ENCODE data around the gene DSCAML1.

The DSCAML1 gene

GRCh38 chr11:117687776-117688175 lies 109.2 kb downstream of the DSCAML1 start:
- no peak for DNase-seq

GRCh38 chr11:117686711-117687110 lies 110.3 kb downstream of the DSCAML1 start:
- no peak for DNase-seq

GRCh38 chr11:117685566-117685965 lies 111.5 kb downstream of the DSCAML1 start:
- DNase-seq, result no peak

GRCh38 chr11:117684731-117685130 lies 112.3 kb downstream of the DSCAML1 start:
- no peak for DNase-seq

- no peak for DNase-seq
These were observed 112.9 kb downstream of the DSCAML1 start for GRCh38 chr11:117684111-117684510.

- no peak for DNase-seq
These were observed 115.6 kb downstream of the DSCAML1 start for GRCh38 chr11:117681438-117681837.

- DNase-seq, result no peak
These were observed 117.6 kb downstream of the DSCAML1 start for GRCh38 chr11:117679461-117679860.

- DNase-seq, result no peak
These were observed 118.2 kb downstream of the DSCAML1 start for GRCh38 chr11:117678658-117679406.

GRCh38 chr11:117677729-117678310 lies 119.2 kb downstream of the DSCAML1 start:
- no peak for DNase-seq

- no peak for DNase-seq
These were observed 120.5 kb downstream of the DSCAML1 start for GRCh38 chr11:117676501-117676900.

GRCh38 chr11:117673602-117674001 lies 123.4 kb downstream of the DSCAML1 start:
- DNase-seq, result no peak

- DNase-seq, result no peak
These were observed 125.6 kb downstream of the DSCAML1 start for GRCh38 chr11:117671370-117671769.

- DNase-seq, result no peak
These were observed 126.1 kb downstream of the DSCAML1 start for GRCh38 chr11:117670924-117671323.

- no peak for DNase-seq
These were observed 126.6 kb downstream of the DSCAML1 start for GRCh38 chr11:117670443-117670842.

GRCh38 chr11:117669616-117670015 lies 127.4 kb downstream of the DSCAML1 start:
- DNase-seq, result no peak

- DNase-seq, result no peak
These were observed 128.0 kb downstream of the DSCAML1 start for GRCh38 chr11:117669062-117669461.

- no peak for DNase-seq
These were observed 128.7 kb downstream of the DSCAML1 start for GRCh38 chr11:117668321-117668751.

- DNase-seq, result no peak
These were observed 132.1 kb downstream of the DSCAML1 start for GRCh38 chr11:117664897-117665296.

GRCh38 chr11:117663821-117664220 lies 133.2 kb downstream of the DSCAML1 start:
- DNase-seq, result no peak

GRCh38 chr11:117663414-117663813 lies 133.6 kb downstream of the DSCAML1 start:
- DNase-seq, result no peak

GRCh38 chr11:117662671-117663269 lies 134.2 kb downstream of the DSCAML1 start:
- no peak for DNase-seq

GRCh38 chr11:117662255-117662654 lies 134.8 kb downstream of the DSCAML1 start:
- DNase-seq, result no peak

GRCh38 chr11:117658809-117659208 lies 138.2 kb downstream of the DSCAML1 start:
- no peak for DNase-seq

- no peak for DNase-seq
These were observed 139.2 kb downstream of the DSCAML1 start for GRCh38 chr11:117657794-117658193.
